ENCODE data around the gene SH3GL1.

SH3GL1 gene

DNA sequence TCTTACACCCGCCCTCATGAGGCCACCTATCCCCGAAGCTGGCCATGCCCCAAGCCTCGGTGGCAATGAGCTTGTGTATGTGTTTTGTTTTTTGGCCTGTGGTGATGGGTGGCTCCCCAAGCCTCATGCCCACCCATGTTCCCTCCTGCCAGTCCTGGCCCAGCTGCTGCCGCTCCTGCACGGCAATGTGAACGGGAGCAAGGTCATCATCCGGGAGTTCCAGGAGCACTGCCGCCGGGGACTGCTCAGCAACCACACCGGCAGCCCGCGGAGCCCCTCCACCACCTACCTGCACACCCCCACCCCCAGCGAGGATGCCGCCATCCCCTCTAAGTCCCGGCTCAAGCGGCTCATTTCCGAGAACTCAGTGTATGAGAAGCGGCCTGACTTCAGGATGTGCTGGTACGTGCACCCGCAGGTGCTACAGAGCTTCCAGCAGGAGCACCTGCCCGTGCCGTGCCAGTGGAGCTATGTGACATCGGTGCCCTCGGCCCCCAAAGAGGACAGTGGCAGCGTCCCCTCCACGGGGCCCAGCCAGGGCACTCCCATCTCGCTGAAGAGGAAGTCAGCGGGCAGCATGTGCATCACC is 32.7 kb upstream of the SH3GL1 start:
- FAIRE-seq (no peak), DNase-seq (ENCODE audit: low spot score) (no peak)

DNA sequence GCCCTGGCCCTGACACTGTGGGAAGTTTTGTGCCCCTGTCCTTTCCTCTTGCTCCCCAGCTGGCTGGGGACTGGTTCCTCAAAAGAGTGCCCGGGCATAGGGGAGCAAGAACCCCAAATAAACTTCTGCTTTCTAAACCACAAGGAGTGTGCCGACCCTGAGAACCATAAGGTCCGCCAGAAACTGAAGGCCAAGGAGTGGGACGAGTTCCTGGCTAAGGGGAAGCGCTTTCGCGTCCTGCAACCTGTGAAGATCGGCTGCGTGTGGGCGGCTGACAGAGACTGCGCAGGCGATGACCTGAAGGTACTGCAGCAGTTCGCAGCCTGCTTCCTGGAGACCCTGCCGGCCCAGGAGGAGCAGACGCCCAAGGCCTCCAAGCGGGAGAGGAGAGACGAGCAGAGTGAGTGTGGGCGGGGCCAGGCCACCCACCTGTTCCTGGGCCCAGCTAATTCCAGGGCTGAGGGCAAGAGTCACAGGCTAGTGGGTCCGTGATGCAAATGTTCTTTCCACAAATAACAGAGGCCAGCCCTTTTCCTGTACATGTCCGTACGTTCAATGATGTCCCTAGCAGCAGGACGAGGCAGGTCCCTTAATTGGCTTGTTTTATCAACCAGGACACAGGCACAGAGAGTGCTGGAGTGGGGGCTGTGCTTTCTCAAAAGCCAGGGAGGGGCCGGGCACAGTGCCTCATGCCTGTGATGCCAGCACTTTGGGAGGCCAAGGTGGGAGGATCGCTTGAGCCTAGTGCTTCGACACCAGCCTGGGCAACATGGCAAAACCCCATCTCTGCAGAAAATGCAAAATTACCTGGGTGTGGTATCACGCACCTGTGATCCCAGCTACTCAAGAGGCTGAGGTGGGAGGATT is 31.7 kb upstream of the SH3GL1 start:
- FAIRE-seq = no peak
- DNase-seq (ENCODE audit: low spot score) = no peak

DNA sequence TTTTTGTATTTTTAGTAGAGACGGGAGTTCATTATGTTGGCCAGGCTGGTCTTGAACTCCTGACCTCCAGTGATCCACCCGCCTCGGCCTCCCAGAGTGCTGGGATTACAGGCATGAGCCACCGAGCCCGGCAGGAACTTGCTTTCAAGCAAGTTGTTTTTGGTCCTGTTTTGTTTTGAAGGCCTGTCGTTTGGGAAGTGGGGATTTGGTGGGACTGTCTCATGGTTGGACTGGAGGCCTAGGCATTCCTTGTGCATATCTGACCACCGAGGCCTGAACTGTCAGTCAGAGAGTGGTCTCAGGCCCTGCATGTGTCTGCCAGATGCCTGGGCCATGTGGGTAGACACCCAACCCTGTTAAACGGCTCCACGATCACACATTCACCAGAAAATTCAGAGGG is 30.9 kb upstream of the SH3GL1 start:
- DNase-seq (ENCODE audit: low spot score) (no peak), FAIRE-seq (no peak)

DNA sequence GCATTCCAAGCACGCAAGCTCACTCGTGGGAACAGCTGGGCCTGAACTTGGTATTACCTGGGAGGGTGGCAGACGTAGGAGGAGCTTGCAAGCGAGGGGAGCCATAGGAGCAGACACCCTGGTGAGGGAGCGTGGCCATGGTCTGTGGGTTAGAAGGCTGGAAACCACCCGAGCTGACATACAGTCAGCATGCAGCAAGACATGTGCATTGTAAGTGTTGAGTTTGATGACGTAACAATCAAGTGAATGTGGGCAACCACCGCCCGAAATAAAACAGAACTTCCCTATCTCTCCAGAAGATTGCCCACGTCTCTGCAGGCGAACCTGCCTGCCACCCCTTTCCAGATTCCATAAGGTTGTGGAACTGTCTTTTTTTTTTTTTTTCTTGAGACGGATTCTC is 30.4 kb upstream of the SH3GL1 start:
- DNase-seq (ENCODE audit: low spot score) = no peak
- FAIRE-seq = no peak

DNA sequence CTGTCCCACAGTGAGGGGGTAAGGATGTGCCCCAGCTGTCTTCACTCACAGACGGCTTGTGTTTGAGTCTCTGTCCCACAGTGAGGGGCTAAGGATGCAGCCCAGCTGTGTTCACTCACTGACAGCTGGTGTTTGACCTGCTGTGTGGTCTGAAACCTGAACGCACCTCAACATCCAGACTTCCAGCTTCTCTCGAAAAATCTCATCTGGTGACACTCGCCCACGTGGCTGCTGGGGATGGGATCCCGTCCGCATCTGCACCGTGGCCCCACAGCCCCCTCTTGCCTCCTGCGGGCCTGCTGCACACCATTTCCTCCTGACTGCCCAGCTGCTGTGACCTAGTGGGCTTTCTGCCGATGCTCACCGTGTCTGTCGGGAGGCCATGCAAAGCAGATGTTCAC is 29.4 kb upstream of the SH3GL1 start:
- FAIRE-seq (no peak), DNase-seq (ENCODE audit: low spot score) (no peak)

DNA sequence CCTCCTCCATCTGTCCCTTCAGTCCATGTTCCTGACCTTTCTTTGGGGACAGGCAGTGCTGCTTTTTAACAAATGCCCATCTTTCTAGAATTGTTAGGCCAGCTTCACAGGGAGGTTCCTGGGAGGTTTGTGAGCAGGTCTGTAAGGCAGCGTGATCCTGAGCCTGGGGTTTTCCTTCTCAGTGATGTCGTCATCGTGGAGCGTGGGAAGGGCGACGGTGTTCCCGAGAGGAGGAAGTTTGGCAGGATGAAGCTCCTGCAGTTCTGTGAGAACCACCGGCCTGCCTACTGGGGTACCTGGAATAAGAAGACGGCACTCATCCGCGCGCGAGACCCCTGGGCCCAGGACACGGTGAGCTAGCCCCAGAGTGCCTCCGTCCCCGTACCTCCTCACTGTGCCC is 28.9 kb upstream of the SH3GL1 start:
- FAIRE-seq = no peak
- DNase-seq (ENCODE audit: low spot score) = no peak

DNA sequence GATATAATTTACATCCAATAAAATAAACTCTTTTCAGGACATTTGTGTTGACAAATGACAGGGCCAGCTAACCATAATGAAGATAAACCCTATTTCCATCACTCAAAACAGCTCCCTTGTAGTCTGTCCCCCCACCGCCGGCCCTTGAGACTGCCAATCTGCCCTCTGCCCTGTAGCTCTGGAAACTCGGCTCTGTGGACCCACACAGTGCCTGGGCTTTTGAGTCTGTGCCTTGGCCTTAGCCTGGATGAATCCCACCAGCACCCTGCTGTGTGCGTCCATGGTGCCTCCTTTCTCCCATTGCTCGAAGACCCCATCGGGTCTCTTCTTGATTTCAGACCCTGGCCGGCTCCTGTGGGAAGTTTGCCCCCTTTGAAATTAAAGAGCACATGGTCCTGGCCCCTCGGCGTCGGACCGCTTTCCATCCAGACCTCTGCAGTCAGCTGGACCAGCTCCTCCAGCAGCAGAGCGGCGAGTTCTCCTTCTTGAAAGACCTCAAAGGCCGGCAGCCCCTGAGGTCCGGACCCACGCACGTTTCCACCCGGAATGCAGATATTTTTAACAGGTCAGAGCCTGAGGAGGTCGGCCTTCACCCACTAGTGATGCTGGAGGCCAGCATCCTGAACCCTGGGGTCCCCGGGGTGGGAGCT is 28.1 kb upstream of the SH3GL1 start:
- FAIRE-seq (no peak), DNase-seq (ENCODE audit: low spot score) (no peak)

DNA sequence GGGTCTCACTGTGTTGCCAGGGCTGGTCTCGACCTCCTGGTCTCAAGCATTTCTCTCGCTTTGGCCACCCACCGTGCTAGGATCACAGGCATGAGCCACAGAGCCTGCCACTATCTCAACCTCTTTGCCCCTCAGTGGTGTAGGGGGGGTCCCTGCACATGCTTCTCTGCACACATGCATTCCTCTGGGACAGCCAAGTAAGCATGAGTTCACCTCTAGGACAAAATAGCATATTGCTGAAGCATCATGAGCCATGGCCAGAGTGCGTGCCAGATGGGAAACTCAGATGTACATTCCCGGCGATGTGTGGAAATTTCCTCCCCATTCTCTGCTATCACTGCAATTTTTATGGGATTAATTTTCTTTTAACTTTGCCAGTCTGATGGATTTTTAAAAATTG is 25.2 kb upstream of the SH3GL1 start:
- no peak for FAIRE-seq
- no peak for DNase-seq (ENCODE audit: low spot score)

DNA sequence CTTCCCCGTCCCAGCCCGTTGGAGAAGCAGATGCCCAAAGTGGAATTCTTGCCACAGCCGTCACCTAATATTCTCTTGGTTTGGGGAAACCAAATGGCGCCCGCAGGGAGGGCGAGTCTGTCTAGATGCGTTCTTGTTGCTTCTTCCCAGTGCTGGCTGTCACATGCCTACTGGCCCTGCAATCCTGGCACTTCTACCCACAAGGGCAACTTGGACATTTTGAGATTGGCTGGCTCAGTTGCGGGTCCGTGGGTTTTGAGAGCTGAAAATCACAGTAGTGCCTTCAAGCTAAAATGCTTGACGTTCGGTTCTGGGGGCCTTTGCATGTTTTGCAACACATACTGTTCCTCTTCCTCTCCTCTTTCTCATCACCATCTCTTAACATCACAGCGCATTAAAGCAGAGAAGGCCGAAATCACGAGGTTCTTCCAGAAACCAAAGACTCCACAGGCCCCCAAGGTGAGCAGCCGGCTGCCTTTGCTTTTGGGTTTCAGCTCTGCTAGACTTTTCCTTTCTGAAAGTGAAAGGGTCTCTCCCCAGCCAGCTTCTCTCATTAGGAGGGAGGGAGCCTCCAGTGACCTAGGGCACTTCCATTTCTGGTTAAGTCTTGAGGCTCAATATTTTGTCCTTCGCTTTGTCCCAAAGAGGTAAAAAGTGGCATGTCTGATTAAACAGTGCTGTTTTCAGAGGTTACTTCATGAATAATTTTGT is 23.2 kb upstream of the SH3GL1 start:
- no peak for FAIRE-seq
- DNase-seq (ENCODE audit: low spot score) = no peak

DNA sequence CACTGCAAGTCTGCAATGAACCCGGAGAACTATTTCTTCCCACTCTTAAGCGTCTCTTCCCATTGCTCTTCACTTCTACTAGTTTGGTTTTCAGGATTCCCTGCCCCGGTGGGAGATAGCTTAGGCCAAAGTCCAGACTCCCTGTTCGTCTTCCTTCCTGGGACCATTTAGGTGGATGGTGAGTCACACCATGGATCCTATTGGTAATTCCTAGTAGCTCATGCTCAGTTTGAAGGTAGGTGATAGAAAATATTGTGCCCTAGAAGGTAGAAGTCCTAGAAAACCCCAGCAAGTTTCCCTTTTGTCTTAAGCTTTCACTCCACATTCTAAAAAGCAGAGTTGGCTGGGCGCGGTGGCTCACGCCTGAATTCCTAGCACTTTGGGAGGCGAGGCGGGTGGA is 15.9 kb upstream of the SH3GL1 start:
- DNase-seq (ENCODE audit: low spot score) (no peak), FAIRE-seq (no peak)

DNA sequence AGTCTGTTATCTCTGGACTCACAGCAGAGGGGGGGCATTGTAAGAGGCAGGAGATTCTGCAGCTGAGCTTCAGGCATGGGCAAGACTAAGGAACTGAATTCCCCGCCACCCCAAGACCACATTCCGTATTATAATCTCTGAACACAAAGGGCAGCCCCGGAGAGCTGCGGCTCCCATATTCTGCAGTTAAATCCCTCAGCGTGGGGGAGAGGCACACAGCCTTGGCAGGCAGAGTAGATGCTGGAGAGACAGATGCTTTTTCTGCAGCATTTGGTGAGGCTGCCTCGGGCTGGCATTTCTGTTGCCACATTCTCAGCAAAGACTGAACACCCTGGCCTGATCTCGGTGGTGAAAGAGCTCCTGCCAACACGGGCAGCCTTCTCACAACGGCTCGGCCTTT is 15.0 kb upstream of the SH3GL1 start:
- FAIRE-seq (no peak), DNase-seq (ENCODE audit: low spot score) (no peak)

DNA sequence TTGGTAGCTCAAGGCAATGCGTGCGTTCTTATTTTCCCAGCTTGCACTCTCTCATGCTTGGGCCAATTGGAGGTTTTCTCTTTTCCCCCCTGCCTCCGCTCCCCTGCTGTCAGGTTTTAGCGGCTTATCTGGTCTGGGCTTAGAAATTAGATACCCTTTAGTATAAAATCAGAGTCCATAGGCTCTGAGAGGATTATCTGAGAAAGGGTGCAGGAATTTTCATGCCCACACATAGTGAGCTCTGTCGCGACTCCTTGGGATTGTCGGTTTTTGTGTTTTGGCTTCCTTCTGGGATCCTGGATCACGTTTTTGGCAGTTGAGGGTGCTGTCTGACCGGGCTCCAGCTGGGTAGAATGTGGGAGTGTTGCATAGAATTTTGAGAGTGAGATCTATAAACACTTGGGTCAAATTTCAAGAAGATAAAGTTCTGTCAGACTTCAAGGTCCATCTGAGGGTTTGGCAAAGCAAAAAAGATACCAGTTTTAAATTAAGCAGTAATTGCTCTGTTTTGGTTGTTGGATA is 14.5 kb upstream of the SH3GL1 start:
- FAIRE-seq (no peak), DNase-seq (ENCODE audit: low spot score) (no peak)

DNA sequence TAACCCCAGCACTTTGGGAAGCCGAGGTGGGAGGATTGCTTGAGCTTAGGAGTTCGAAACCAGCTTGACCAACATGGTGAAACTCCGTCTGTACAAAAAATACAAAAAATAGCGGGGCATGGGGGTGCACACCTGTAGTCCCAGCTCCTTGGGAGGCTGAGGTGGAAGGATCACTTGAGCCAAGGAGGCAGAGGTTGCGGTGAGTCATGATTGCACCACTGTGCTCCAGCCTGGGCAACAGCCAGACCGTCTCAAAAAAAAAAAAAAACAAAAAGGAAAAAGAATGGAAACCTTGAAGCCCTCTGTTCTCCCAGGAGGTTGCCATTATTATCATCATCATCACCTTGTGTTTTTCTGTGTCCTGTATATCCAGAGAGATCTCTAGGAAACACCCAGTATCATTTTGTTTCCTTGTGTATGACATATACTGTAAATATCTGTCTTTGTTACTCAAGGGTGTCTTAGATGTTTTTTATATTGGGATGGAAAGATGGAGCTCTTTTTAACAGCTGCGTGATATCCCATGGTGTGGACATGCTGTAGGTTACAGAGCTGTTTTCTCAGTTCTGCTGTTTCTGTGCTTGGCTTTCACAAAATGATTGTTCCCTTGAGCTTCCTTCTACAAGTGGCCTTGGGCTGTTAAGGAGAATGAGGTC is 13.9 kb upstream of the SH3GL1 start:
- no peak for FAIRE-seq
- DNase-seq (ENCODE audit: low spot score) = no peak

DNA sequence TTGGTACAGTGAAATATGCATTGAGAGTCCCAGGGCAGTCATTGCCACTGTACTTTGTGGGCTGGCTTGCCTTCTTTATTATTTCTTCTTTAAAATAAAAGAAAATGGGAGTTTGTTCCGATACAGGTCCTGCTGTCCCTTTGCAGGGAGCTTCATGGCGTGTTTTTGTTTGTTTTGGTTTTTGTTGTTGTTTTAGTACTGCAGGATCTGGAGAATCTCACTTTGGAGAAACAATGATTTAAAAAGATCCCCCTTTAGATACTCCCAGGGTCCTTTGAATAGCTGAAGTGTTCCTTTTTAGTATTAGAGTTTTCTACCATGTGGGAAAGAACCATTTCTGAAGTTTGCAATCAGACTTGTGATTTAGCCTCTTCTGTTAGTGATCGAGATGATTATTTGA is 13.2 kb upstream of the SH3GL1 start:
- DNase-seq (ENCODE audit: low spot score) (no peak), FAIRE-seq (no peak)

DNA sequence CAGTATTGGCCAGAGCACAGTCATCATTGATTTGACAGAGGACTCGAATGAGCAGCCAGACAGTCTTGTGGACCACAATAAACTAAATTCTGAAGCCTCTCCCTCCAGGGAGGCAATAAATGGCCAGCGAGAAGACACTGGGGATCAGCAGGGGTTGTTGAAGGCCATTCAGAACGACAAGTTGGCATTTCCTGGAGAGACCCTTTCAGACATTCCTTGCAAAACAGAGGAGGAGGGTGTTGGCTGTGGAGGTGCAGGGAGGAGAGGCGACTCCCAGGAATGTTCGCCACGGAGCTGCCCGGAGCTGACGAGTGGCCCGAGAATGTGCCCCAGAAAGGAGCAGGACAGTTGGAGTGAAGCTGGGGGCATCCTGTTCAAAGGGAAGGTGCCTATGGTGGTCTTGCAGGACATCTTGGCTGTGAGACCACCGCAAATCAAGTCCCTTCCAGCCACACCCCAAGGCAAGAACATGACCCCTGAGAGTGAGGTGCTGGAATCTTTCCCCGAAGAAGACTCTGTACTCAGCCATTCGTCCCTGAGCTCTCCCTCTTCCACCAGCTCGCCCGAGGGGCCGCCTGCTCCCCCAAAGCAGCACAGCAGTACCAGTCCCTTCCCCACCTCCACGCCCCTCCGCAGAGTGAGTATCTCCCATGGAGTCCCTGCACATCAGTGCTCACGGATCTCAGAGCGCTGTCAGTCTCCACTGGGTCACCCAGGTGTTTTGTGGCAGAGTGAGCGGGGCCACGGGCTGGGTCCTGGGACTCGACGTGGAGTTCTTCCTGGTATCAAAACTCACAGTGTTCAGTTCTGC is 9.0 kb upstream of the SH3GL1 start:
- DNase-seq (ENCODE audit: low spot score) = no peak
- FAIRE-seq = no peak

DNA sequence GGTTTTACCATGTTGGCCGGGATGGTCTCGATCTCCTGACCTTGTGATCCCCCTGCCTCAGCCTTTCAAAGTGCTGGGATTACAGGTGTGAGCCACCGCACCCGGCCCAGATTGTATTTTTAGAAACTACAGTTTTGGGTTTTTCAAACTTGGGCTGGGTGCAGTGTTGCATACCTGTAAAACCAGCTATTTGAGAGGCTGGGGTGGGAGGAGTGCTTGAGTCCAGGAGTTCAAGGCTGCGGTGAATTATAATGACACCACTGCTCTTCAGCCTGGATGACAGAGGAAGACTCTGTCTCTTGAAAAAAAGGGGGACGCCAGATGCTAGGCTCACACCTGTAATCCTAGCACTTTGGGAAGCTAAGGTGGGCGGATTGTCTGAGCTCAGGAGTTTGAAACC is 6.3 kb upstream of the SH3GL1 start:
- no peak for DNase-seq (ENCODE audit: low spot score)
- FAIRE-seq = no peak

DNA sequence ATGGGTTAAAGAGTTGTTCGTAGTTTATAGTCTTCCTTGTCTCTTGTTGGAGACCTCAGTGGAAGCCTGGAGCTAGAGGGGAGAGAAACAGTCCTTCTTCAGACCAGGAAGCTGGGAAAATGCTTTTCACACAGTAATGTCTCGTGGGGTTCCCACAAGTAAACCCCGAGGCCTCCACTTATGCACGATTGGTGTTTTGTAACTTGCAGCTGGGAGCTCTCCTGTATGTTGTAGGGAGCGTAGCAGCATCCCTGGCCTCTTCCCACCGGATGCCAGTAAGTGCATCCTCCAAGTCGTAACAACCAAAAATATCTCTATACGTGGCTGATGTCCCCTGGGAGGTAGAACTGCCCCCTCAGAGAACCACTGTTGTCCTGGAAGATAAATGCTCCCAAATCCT is 5.6 kb upstream of the SH3GL1 start:
- no peak for FAIRE-seq
- no peak for DNase-seq (ENCODE audit: low spot score)

DNA sequence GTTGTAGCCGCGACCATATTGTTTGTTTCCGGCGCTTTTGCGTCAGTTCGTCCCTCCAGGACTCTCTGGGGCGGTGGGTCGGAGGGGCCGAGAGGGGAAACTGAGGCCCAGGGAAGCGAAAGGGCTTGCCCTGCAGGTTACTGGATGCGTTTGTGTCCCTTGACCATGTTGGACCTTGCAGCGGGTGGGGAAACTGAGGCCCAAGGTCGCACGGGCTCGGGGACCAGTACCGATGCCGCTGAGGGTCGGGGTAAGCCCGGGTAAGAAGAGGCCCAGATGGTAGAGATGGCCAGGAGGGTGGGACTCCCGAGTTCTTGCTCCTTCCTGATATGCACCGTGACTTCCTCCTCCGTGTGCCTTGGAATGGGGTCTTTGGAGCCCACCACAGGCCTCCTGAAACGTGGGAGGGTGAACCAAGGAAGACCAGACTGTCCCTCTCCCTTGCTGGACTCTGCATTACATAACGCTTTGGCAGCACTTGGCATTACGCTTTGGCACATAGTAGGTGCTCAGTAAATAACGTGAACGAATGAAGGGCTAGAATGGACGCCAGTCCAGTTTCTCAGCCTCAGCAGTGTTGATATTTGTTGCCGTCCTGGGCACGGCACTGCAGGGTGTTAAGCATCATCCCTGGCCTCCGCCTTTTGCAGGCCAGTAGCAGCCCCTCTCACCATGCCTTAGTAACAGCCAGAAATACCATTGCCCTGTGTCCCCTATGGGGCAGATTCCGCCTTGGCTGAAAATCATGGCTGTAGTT is 2.8 kb upstream of the SH3GL1 start:
- DNase-seq (ENCODE audit: low spot score) = no peak
- no peak for FAIRE-seq

DNA sequence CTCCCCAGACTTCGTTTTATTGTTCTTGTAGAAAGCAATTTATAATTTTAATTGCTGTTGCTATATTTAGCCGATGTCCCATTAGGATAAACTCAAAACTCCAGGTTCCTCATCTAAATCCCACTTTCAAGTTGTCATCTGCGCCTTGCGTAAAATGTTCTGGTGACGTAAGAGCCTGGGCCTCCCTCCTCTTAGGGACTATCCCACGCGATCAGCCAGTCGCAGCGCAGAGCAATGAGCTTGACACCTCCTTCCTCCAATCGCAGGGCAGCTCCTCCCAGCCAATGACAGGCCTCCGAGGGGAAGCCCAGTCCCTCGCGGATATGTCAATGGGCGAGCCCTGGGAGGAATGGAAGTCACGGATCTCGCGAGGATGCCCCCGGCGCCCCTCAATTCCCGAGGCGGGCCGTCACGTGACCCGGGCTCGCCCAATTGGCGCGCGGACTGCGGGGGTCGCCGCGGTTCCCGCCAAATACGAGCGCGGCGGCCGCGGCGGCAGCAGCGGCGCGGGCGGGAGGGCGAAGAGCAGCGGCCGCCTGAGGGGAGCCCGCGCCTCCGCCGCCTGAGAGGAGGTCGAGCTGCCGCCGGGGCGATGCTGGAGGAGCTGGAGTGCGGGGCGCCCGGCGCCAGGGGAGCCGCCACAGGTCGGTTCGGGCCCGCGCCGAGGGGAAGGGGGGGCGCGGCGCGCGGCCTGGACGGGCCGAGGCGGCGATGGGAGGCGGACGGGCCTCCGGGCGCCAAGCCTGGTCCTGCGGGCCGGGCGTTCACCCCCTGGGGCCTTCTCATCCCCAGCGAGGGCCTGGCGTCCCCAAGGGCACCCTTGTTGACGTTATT is 2.0 kb upstream of the SH3GL1 start, which contains the start of gene CHAF1A:
Gene CHAF1A, plus strand, starts transcription at position 470 of the 834 bp plus-strand sequence. Its CDS starts 123 bp downstream, at position 593.
- peak; percentile 98 for DNase-seq (ENCODE audit: low spot score)
- no peak for FAIRE-seq

All from urothelium cell line (cell line).